Bone marrow (tissue), 2 donors: ENCODE results near the gene DENND6B.
"Not testable (repeated sequence)": the region's sequence is repeated elsewhere in the genome, so short reads cannot be mapped to it uniquely, and the experiment has no call there.

Experiments
- DNase-seq, 2 donors: peaks; one replicate each; lab custom pipeline; 2025; lab: John Stamatoyannopoulos, UW

DENND6B gene

GRCh38 chr22:50289151-50289941 lies 37.5 kb downstream of the DENND6B start:
- no peak for DNase-seq

GRCh38 chr22:50287731-50288130 lies 39.1 kb downstream of the DENND6B start:
- no peak for DNase-seq

GRCh38 chr22:50286701-50287318 lies 40.0 kb downstream of the DENND6B start:
- DNase-seq = no peak

- DNase-seq = no peak
Observed at GRCh38 chr22:50286275-50286674, 40.5 kb downstream of the DENND6B start.

- no peak for DNase-seq
Observed at GRCh38 chr22:50285568-50286229, 41.1 kb downstream of the DENND6B start.

- no peak for DNase-seq
Observed at GRCh38 chr22:50284479-50284878, 42.3 kb downstream of the DENND6B start.

- DNase-seq = no peak
Observed at GRCh38 chr22:50283821-50284220, 43.0 kb downstream of the DENND6B start.

- no peak for DNase-seq
Observed at GRCh38 chr22:50282361-50283155, 44.3 kb downstream of the DENND6B start.

GRCh38 chr22:50281957-50282356 lies 44.9 kb downstream of the DENND6B start:
- DNase-seq = no peak

- DNase-seq = no peak
Observed at GRCh38 chr22:50281384-50281760, 45.4 kb downstream of the DENND6B start.

GRCh38 chr22:50280708-50281383 lies 46.0 kb downstream of the DENND6B start:
- no peak for DNase-seq

GRCh38 chr22:50280022-50280707 lies 46.6 kb downstream of the DENND6B start:
- no peak for DNase-seq

GRCh38 chr22:50278956-50279619 lies 47.7 kb downstream of the DENND6B start:
- no peak for DNase-seq

- DNase-seq = no peak
Observed at GRCh38 chr22:50278461-50278860, 48.4 kb downstream of the DENND6B start.

- DNase-seq = no peak
Observed at GRCh38 chr22:50277761-50278160, 49.1 kb downstream of the DENND6B start.

GRCh38 chr22:50276143-50276542 lies 50.7 kb downstream of the DENND6B start:
- peak; percentile 34 to 41 for DNase-seq

GRCh38 chr22:50275181-50276055 lies 51.4 kb downstream of the DENND6B start:
- no peak for DNase-seq

- no peak for DNase-seq
Observed at GRCh38 chr22:50274771-50275170, 52.0 kb downstream of the DENND6B start.

GRCh38 chr22:50274311-50274710 lies 52.5 kb downstream of the DENND6B start:
- DNase-seq = peak in 1 of 2 donors; percentile 20

GRCh38 chr22:50273781-50274180 lies 53.0 kb downstream of the DENND6B start:
- not testable (repeated sequence) for DNase-seq
